Mononuclear cell (primary cell): ENCODE data around the gene COQ8B. TPM values are rescaled to one million over a fixed set of nuclear protein-coding genes. Genes with fewer than 3 reads are reported as not detected.
"Not testable (repeated sequence)": the region's sequence is repeated elsewhere in the genome, so short reads cannot be mapped to it uniquely, and the experiment has no call there.

Experiments
- H3K27me3 ChIP-seq: 2 replicates; pipeline ENCODE4 v1.6.0; 2011; ENCODE audit warnings: low read length, control low read depth; ENCODE audit not compliant: insufficient read depth
- H3K4me1 ChIP-seq: 2 replicates; pipeline ENCODE4 v1.5.1; 2011; ENCODE audit warnings: mild to moderate bottlenecking, low read length, control low read depth; ENCODE audit not compliant: insufficient read depth
- H3K4me3 ChIP-seq: 2 replicates; pipeline ENCODE4 v1.5.1; 2011; ENCODE audit warnings: mild to moderate bottlenecking, low read length, moderate library complexity
- H3K9me3 ChIP-seq: 2 replicates; pipeline ENCODE4 v1.5.1; 2011; ENCODE audit warnings: low read depth, mild to moderate bottlenecking, control low read depth, low read length
- total RNA-seq: library from RNA; depleted of rRNA; stranded (reverse); fragments of >200 nt; gene quantifications from one replicate; pipeline ENCODE4 v1.2.3, GENCODE V29; 2012

COQ8B gene
- 11.9 TPM for total RNA-seq

- Histone ChIP-seq H3K4me1 (peaks cover 67% of the 10 kb centered on the region), H3K9me3 (no peaks in the 10 kb centered on the region), H3K4me3 (peak within 1 kb of the TSS; percentile 73), H3K27me3 (no peaks in the 10 kb centered on the region)
Measured at GRCh38 chr19:40716482-40717324, at the start of gene COQ8B, which contains the start of gene ITPKC. COQ8B (minus strand) TSS chr19:40716886; CDS start chr19:40714632, 2,254 bp downstream. ITPKC (plus strand) TSS chr19:40717112; CDS start chr19:40717136, 24 bp downstream.

- not testable (repeated sequence) for H3K27me3 ChIP-seq, H3K4me3 ChIP-seq, H3K4me1 ChIP-seq, H3K9me3 ChIP-seq
Measured at GRCh38 chr19:40766385-40766784, 49.7 kb upstream of the COQ8B start.

GRCh38 chr19:40763963-40764362 lies 47.3 kb upstream of the COQ8B start:
- no peak overlapping the region for H3K4me3 ChIP-seq
- peaks cover 9% of the 10 kb centered on the region for H3K4me1 ChIP-seq
- no peaks in the 10 kb centered on the region for H3K27me3 ChIP-seq
- no peaks in the 10 kb centered on the region for H3K9me3 ChIP-seq

- H3K27me3 ChIP-seq, result no peaks in the 10 kb centered on the region
- H3K9me3 ChIP-seq, result no peaks in the 10 kb centered on the region
- H3K4me3 ChIP-seq, result no peak overlapping the region
- peaks cover 9% of the 10 kb centered on the region for H3K4me1 ChIP-seq
Measured at GRCh38 chr19:40763526-40763925, 46.8 kb upstream of the COQ8B start.

- peaks cover 9% of the 10 kb centered on the region for H3K4me1 ChIP-seq
- H3K4me3 ChIP-seq, result no peak overlapping the region
- no peaks in the 10 kb centered on the region for H3K27me3 ChIP-seq
- no peaks in the 10 kb centered on the region for H3K9me3 ChIP-seq
Measured at GRCh38 chr19:40762754-40763470, 46.2 kb upstream of the COQ8B start.

GRCh38 chr19:40759352-40759751 lies 42.7 kb upstream of the COQ8B start:
- Histone ChIP-seq H3K9me3 (no peaks in the 10 kb centered on the region), H3K4me3 (no peak overlapping the region), H3K27me3 (no peaks in the 10 kb centered on the region), H3K4me1 (peaks cover 29% of the 10 kb centered on the region)

GRCh38 chr19:40758491-40758890 lies 41.8 kb upstream of the COQ8B start:
- Histone ChIP-seq H3K27me3 (no peaks in the 10 kb centered on the region), H3K4me1 (peaks cover 37% of the 10 kb centered on the region), H3K9me3 (no peaks in the 10 kb centered on the region), H3K4me3 (no peak overlapping the region)

GRCh38 chr19:40756502-40757110 lies 39.9 kb upstream of the COQ8B start:
- peaks cover 53% of the 10 kb centered on the region for H3K4me1 ChIP-seq
- no peaks in the 10 kb centered on the region for H3K9me3 ChIP-seq
- no peaks in the 10 kb centered on the region for H3K27me3 ChIP-seq
- H3K4me3 ChIP-seq, result no peak overlapping the region

- Histone ChIP-seq H3K27me3 (no peaks in the 10 kb centered on the region), H3K9me3 (no peaks in the 10 kb centered on the region), H3K4me1 (peaks cover 53% of the 10 kb centered on the region), H3K4me3 (no peak overlapping the region)
Measured at GRCh38 chr19:40755791-40756190, 39.1 kb upstream of the COQ8B start.

GRCh38 chr19:40755248-40755624 lies 38.5 kb upstream of the COQ8B start:
- H3K9me3 ChIP-seq, result no peaks in the 10 kb centered on the region
- no peak overlapping the region for H3K4me3 ChIP-seq
- H3K27me3 ChIP-seq, result no peaks in the 10 kb centered on the region
- peaks cover 53% of the 10 kb centered on the region for H3K4me1 ChIP-seq

GRCh38 chr19:40754611-40755247 lies 38.0 kb upstream of the COQ8B start:
- no peak overlapping the region for H3K4me3 ChIP-seq
- H3K4me1 ChIP-seq, result peaks cover 58% of the 10 kb centered on the region
- H3K27me3 ChIP-seq, result no peaks in the 10 kb centered on the region
- no peaks in the 10 kb centered on the region for H3K9me3 ChIP-seq

- H3K9me3 ChIP-seq, result no peaks in the 10 kb centered on the region
- H3K4me1 ChIP-seq, result peaks cover 79% of the 10 kb centered on the region
- H3K27me3 ChIP-seq, result no peaks in the 10 kb centered on the region
- peak overlapping the region; percentile 69 for H3K4me3 ChIP-seq
Measured at GRCh38 chr19:40752257-40752781, 35.6 kb upstream of the COQ8B start.

GRCh38 chr19:40750874-40751537 lies 34.3 kb upstream of the COQ8B start, which contains the start of gene SNRPA:
SNRPA (plus strand) TSS chr19:40751203; CDS start chr19:40751409, 206 bp downstream.
- Histone ChIP-seq H3K4me3 (peak within 1 kb of the TSS; percentile 69), H3K9me3 (no peaks in the 10 kb centered on the region), H3K4me1 (peaks cover 67% of the 10 kb centered on the region), H3K27me3 (no peaks in the 10 kb centered on the region)
